AG09319 (cell line): ENCODE measurements around the gene OR56A5.
"Not testable (repeated sequence)": the region's sequence is repeated elsewhere in the genome, so short reads cannot be mapped to it uniquely, and the experiment has no call there.

ENCODE experiments used
- DNase-seq: peaks from one replicate; pipeline ENCODE4 v3.0.0-alpha.2; 2010; ENCODE audit warnings: low read depth; ENCODE audit errors: extremely low read depth
- CTCF ChIP-seq: IDR thresholded peaks from 2 replicates; pipeline ENCODE4 v1.5.1; 2011; ENCODE audit warnings: low read depth, mild to moderate bottlenecking, inconsistent platforms, low read length, moderate library complexity

OR56A5 gene

GRCh38 chr11:5966958-5967357 is 1.3 kb downstream of the OR56A5 start:
- TF ChIP-seq CTCF = no peak
- no peak for DNase-seq

- not testable (repeated sequence) for DNase-seq
Measured at GRCh38 chr11:5960704-5961320, 7.5 kb downstream of the OR56A5 start.

- DNase-seq = no peak
- no peak for TF ChIP-seq CTCF
Measured at GRCh38 chr11:5955586-5955985, 12.7 kb downstream of the OR56A5 start.

GRCh38 chr11:5941951-5942350 is 26.3 kb downstream of the OR56A5 start, which contains the start of gene OR56A3:
TSS of gene OR56A3 (plus strand) at chr11:5942251. CDS start at chr11:5947347, 5,096 bp downstream.
- no peak for DNase-seq
- no peak for TF ChIP-seq CTCF

GRCh38 chr11:5940748-5941147 is 27.5 kb downstream of the OR56A5 start:
- no peak for DNase-seq
- no peak for TF ChIP-seq CTCF

- DNase-seq = no peak
- no peak for TF ChIP-seq CTCF
Measured at GRCh38 chr11:5938603-5938965, 29.7 kb downstream of the OR56A5 start.

GRCh38 chr11:5937868-5938602 is 30.3 kb downstream of the OR56A5 start:
- DNase-seq = no peak
- TF ChIP-seq CTCF = no peak
